HEK293T (cell line): ENCODE results near the gene PLCL2.

ENCODE experiments used
- ARNT ChIP-seq: fragments of 450-650 bp; IDR thresholded peaks from 2 replicates; pipeline ENCODE4 v1.6.1; 2017; ENCODE audit warnings: mild to moderate bottlenecking
- BHLHE40 ChIP-seq: fragments of 450-650 bp; IDR thresholded peaks from 2 replicates; pipeline ENCODE4 v1.6.1; 2016; ENCODE audit warnings: mild to moderate bottlenecking, moderate library complexity, borderline replicate concordance
- ELF4 ChIP-seq: fragments of 450-650 bp; IDR thresholded peaks from 2 replicates; pipeline ENCODE4 v1.6.1; 2017; ENCODE audit warnings: antibody characterized with exemption
- FOXA1 ChIP-seq: fragments of 450-650 bp; IDR thresholded peaks from 2 replicates; pipeline ENCODE4 v1.6.1; 2016; ENCODE audit warnings: mild to moderate bottlenecking
- FOXK2 ChIP-seq: fragments of 450-650 bp; IDR thresholded peaks from 2 replicates; pipeline ENCODE4 v1.6.1; 2016; ENCODE audit warnings: mild to moderate bottlenecking
- FOXM1 ChIP-seq: fragments of 450-650 bp; IDR thresholded peaks from 2 replicates; pipeline ENCODE4 v1.6.1; 2017; ENCODE audit warnings: mild to moderate bottlenecking, borderline replicate concordance
- HDGF ChIP-seq: fragments of 450-650 bp; IDR thresholded peaks from 2 replicates; pipeline ENCODE4 v1.6.1; 2017; ENCODE audit warnings: antibody characterized with exemption, borderline replicate concordance
- L3MBTL2 ChIP-seq: fragments of 450-650 bp; conservative IDR thresholded peaks from 2 replicates; pipeline ENCODE4 v1.6.1; 2016; ENCODE audit warnings: mild to moderate bottlenecking
- LEF1 ChIP-seq: fragments of 450-650 bp; IDR thresholded peaks from 2 replicates; pipeline ENCODE4 v1.6.1; 2017; ENCODE audit warnings: mild to moderate bottlenecking, borderline replicate concordance
- NFRKB ChIP-seq: fragments of 450-650 bp; IDR thresholded peaks from 2 replicates; pipeline ENCODE4 v1.6.1; 2016; ENCODE audit warnings: mild to moderate bottlenecking, moderate library complexity
- PKNOX1 ChIP-seq: fragments of 450-650 bp; IDR thresholded peaks from 2 replicates; pipeline ENCODE4 v1.6.1; 2016
- SUZ12 ChIP-seq: fragments of 450-650 bp; IDR thresholded peaks from 2 replicates; pipeline ENCODE4 v1.6.1; 2016; ENCODE audit warnings: mild to moderate bottlenecking
- TARDBP ChIP-seq: fragments of 450-650 bp; IDR thresholded peaks from 2 replicates; pipeline ENCODE4 v1.6.1; 2016
- ZNF384 ChIP-seq: fragments of 450-650 bp; IDR thresholded peaks from 2 replicates; pipeline ENCODE4 v1.6.1; 2016

GRCh38 chr3:17030438-17030837, 145.7 kb downstream of the PLCL2 start:
- TF ChIP-seq PKNOX1 (no peak), TARDBP (no peak), ELF4 (no peak), ARNT (no peak), FOXM1 (no peak), L3MBTL2 (no peak), FOXA1 (no peak), SUZ12 (no peak), FOXK2 (no peak), NFRKB (no peak), BHLHE40 (no peak), LEF1 (no peak), ZNF384 (no peak), HDGF (no peak)
